Loucy (cell line): ENCODE results near the gene MXD4.

Source experiments
- EZH2phosphoT487 ChIP-seq: fragments of 200-600 bp; IDR thresholded peaks from 2 replicates; pipeline ENCODE4 v1.6.1; 2018; ENCODE audit warnings: antibody characterized with exemption, mild to moderate bottlenecking, moderate library complexity, borderline replicate concordance
- TF ChIP-seq, protein P1 (sequence below): fragments of 200-600 bp; sonication (generic); conservative IDR thresholded peaks from 2 replicates; pipeline ENCODE4 v1.5.1; 2014; ENCODE audit warnings: mild to moderate bottlenecking, antibody characterized with exemption, low read length

DNA sequence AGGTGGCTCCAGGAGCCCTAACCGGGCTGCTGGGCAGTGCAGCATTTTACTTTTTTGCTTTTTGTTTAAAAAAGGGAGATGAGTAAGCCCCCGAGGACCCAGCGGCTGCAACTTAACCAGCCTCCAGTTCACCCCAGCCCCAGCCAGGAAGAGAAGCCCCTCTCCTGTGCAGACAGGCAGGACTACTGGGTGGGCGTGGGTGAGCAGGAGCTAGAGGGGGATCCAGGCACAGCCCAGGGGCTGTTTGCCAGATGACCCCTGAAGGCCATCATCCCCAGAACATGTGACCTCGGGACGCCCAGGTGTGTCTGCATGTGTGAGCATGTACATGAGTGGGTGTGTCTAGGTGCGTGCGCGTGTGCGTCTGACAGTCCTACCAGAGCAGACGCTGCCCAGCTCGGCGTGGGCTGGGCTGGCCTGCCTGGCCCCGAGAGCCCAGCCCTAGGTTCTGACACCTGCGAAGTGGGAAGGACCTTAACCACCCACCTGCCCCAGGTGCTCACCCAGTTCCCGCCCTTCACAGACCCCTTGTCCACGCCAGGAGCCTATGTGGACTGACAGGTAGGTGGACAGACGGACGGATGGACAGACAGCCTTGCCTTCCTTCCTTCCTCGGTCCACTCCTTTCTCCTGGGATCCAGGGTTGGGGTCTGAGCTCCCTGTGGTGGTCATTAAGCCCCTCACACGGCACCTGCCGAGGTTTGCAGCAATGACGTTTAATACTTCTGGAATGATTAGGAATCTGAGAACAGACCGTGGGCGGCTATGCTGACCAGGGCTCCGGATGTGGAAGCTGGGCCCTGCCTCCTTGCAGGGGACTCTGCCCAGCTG, 12.2 kb downstream of the MXD4 start:
- TF ChIP-seq, protein P1, sequence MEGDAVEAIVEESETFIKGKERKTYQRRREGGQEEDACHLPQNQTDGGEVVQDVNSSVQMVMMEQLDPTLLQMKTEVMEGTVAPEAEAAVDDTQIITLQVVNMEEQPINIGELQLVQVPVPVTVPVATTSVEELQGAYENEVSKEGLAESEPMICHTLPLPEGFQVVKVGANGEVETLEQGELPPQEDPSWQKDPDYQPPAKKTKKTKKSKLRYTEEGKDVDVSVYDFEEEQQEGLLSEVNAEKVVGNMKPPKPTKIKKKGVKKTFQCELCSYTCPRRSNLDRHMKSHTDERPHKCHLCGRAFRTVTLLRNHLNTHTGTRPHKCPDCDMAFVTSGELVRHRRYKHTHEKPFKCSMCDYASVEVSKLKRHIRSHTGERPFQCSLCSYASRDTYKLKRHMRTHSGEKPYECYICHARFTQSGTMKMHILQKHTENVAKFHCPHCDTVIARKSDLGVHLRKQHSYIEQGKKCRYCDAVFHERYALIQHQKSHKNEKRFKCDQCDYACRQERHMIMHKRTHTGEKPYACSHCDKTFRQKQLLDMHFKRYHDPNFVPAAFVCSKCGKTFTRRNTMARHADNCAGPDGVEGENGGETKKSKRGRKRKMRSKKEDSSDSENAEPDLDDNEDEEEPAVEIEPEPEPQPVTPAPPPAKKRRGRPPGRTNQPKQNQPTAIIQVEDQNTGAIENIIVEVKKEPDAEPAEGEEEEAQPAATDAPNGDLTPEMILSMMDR: no peak
- no peak for TF ChIP-seq EZH2phosphoT487
